Measurements from ENCODE around the gene FAM90A1.
"Not testable (repeated sequence)": the region's sequence is repeated elsewhere in the genome, so short reads cannot be mapped to it uniquely, and the experiment has no call there.

The FAM90A1 gene

GRCh38 chr12:8233935-8234495 is 6.6 kb upstream of the FAM90A1 start:
- DNase-seq (ENCODE audit: low spot score): not testable (repeated sequence)

GRCh38 chr12:8233300-8233855 is 6.0 kb upstream of the FAM90A1 start:
- not testable (repeated sequence) for DNase-seq (ENCODE audit: low spot score)

GRCh38 chr12:8231666-8232608 is 4.5 kb upstream of the FAM90A1 start:
- DNase-seq (ENCODE audit: low spot score): peak; percentile 16

- DNase-seq (ENCODE audit: low spot score): not testable (repeated sequence)
These were observed 3.6 kb upstream of the FAM90A1 start for GRCh38 chr12:8231049-8231448.

- not testable (repeated sequence) for DNase-seq (ENCODE audit: low spot score)
These were observed 2.1 kb upstream of the FAM90A1 start for GRCh38 chr12:8229486-8229885.

- DNase-seq (ENCODE audit: low spot score): not testable (repeated sequence)
These were observed 1.2 kb upstream of the FAM90A1 start for GRCh38 chr12:8228607-8229006.

- not testable (repeated sequence) for DNase-seq (ENCODE audit: low spot score)
These were observed 287 bp upstream of the FAM90A1 start for GRCh38 chr12:8227732-8228077.

GRCh38 chr12:8226355-8226754 is 1.1 kb downstream of the FAM90A1 start:
- DNase-seq (ENCODE audit: low spot score): no peak

GRCh38 chr12:8224782-8225181 is 2.6 kb downstream of the FAM90A1 start:
- not testable (repeated sequence) for DNase-seq (ENCODE audit: low spot score)

GRCh38 chr12:8223646-8224045 is 3.8 kb downstream of the FAM90A1 start:
- DNase-seq (ENCODE audit: low spot score): not testable (repeated sequence)

GRCh38 chr12:8222303-8222702 is 5.1 kb downstream of the FAM90A1 start:
- not testable (repeated sequence) for DNase-seq (ENCODE audit: low spot score)

GRCh38 chr12:8221844-8222243 is 5.6 kb downstream of the FAM90A1 start:
- DNase-seq (ENCODE audit: low spot score): not testable (repeated sequence)

- not testable (repeated sequence) for DNase-seq (ENCODE audit: low spot score)
These were observed 6.0 kb downstream of the FAM90A1 start for GRCh38 chr12:8221375-8221774.

GRCh38 chr12:8218711-8219382 is 8.6 kb downstream of the FAM90A1 start:
- DNase-seq (ENCODE audit: low spot score): not testable (repeated sequence)

GRCh38 chr12:8197685-8198308 is 29.6 kb downstream of the FAM90A1 start:
- DNase-seq (ENCODE audit: low spot score): peak; percentile 63

GRCh38 chr12:8188088-8188487 is 39.3 kb downstream of the FAM90A1 start:
- not testable (repeated sequence) for DNase-seq (ENCODE audit: low spot score)

- not testable (repeated sequence) for DNase-seq (ENCODE audit: low spot score)
These were observed 43.2 kb downstream of the FAM90A1 start for GRCh38 chr12:8184206-8184605.

GRCh38 chr12:8183346-8183745 is 44.1 kb downstream of the FAM90A1 start:
- not testable (repeated sequence) for DNase-seq (ENCODE audit: low spot score)

GRCh38 chr12:8182923-8183322 is 44.5 kb downstream of the FAM90A1 start:
- DNase-seq (ENCODE audit: low spot score): not testable (repeated sequence)

GRCh38 chr12:8181271-8181670 is 46.1 kb downstream of the FAM90A1 start:
- DNase-seq (ENCODE audit: low spot score): not testable (repeated sequence)

GRCh38 chr12:8179989-8180585 is 47.3 kb downstream of the FAM90A1 start:
- DNase-seq (ENCODE audit: low spot score): peak; percentile 83
